DMS79 (cell line): ENCODE results near the gene MAGI3.

Source experiments
- DNase-seq: peaks from one replicate; lab custom pipeline; 2025; lab: John Stamatoyannopoulos, UW

Gene MAGI3

GRCh38 chr1:113389953-113390834, at the start of gene MAGI3:
Gene MAGI3 (plus strand): TSS chr1:113390515. CDS start chr1:113391034, 519 bp downstream.
- peak; percentile 98 for DNase-seq

- DNase-seq: no peak
Observed at GRCh38 chr1:113353580-113353979, 36.7 kb upstream of the MAGI3 start.

GRCh38 chr1:113363935-113364334, 26.4 kb upstream of the MAGI3 start:
- DNase-seq: no peak

GRCh38 chr1:113369040-113369439, 21.3 kb upstream of the MAGI3 start:
- no peak for DNase-seq

- no peak for DNase-seq
Observed at GRCh38 chr1:113369699-113370098, 20.6 kb upstream of the MAGI3 start.

GRCh38 chr1:113370868-113371267, 19.4 kb upstream of the MAGI3 start:
- no peak for DNase-seq

- DNase-seq: no peak
Observed at GRCh38 chr1:113372546-113372945, 17.8 kb upstream of the MAGI3 start.

- no peak for DNase-seq
Observed at GRCh38 chr1:113373644-113374043, 16.7 kb upstream of the MAGI3 start.

- DNase-seq: no peak
Observed at GRCh38 chr1:113375878-113376277, 14.4 kb upstream of the MAGI3 start.

- no peak for DNase-seq
Observed at GRCh38 chr1:113380075-113380474, 10.2 kb upstream of the MAGI3 start.

GRCh38 chr1:113388017-113388620, 2.2 kb upstream of the MAGI3 start:
- no peak for DNase-seq

GRCh38 chr1:113388621-113389358, 1.5 kb upstream of the MAGI3 start:
- DNase-seq: no peak

GRCh38 chr1:113389359-113389952, 859 bp upstream of the MAGI3 start:
- DNase-seq: no peak

GRCh38 chr1:113390871-113391648, 745 bp downstream of the MAGI3 start:
- DNase-seq: peak; percentile 65

GRCh38 chr1:113391649-113392271, 1.4 kb downstream of the MAGI3 start:
- peak; percentile 66 for DNase-seq

- DNase-seq: no peak
Observed at GRCh38 chr1:113392541-113393128, 2.3 kb downstream of the MAGI3 start.

GRCh38 chr1:113394043-113394862, 3.9 kb downstream of the MAGI3 start:
- no peak for DNase-seq

GRCh38 chr1:113394863-113395259, 4.5 kb downstream of the MAGI3 start:
- no peak for DNase-seq

GRCh38 chr1:113396102-113396501, 5.8 kb downstream of the MAGI3 start:
- no peak for DNase-seq

GRCh38 chr1:113396585-113396984, 6.3 kb downstream of the MAGI3 start:
- DNase-seq: no peak
